Measurements from ENCODE around the gene PTPRK.

DNA sequence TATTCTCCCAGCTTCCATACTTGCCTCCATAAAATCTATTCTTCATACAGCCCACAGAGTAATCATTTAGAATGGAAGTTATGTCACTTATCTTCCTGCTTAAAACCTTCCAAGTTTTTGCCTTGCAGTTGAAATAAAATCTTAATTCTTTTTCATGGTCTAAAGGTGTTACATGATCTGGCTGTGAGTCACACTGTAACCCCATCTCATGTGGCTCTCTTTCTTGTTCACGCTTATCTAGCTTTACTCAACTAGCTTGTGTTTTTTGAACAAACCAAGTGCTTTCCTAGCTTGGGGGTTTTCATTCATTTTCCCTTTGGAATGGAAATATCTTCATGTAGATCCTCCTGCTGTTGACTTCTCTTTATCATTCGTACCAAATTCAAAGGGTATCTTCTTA is 596.0 kb downstream of the PTPRK start:
- TF ChIP-seq CTCF (conservative IDR thresholded peaks at IDR 0.05; ENCODE audit: low read depth, low read length) = no peak
- TF ChIP-seq EZH2 (IDR thresholded peaks at IDR 0.05; ENCODE audit: low read length, unreplicated experiment) = no peak
- no peak for TF ChIP-seq EZH2phosphoT487 (IDR thresholded peaks at IDR 0.05; ENCODE audit: borderline replicate concordance, low read length)

All from PC-3 (cell line).